CD4-positive, alpha-beta T cell (primary cell): ENCODE data around the gene TUT1. TPM values are rescaled to one million over a fixed set of nuclear protein-coding genes. Genes with fewer than 3 reads are reported as not detected.

Source experiments
- ATAC-seq: fragments of 200-7000 bp; cut with Tn5 transposase; one replicate; pipeline ENCODE4 v1.10.0; 2022; ENCODE audit warnings: mild to moderate bottlenecking; ENCODE audit not compliant: poor library complexity
- CTCF ChIA-PET: fragments of 350-600 bp; sonication (Branson Sonifier 250); formaldehyde crosslinking; loops from one replicate; lab custom pipeline; 2021; ENCODE audit warnings: antibody characterized with exemption, inconsistent platforms; lab: Charles Lee
- POLR2A ChIA-PET: fragments of 350-600 bp; sonication (Branson Sonifier 250); formaldehyde crosslinking; loops from one replicate; lab custom pipeline; 2021; ENCODE audit warnings: antibody characterized with exemption, inconsistent platforms; lab: Charles Lee
- DNase-seq, 14 experiments: peaks; one replicate each; pipeline ENCODE4 v3.0.0-alpha.2; 2013 to 2020; ENCODE audit warnings: mixed read lengths in 2 of 14
- H3K27ac ChIP-seq, 2 donors: one replicate each; pipeline versions ENCODE4 v1.5.1 to v1.7.0; 2013; ENCODE audit warnings: low read length in 2 of 2, low read depth in 1 of 2, mild to moderate bottlenecking in 1 of 2
- H3K27me3 ChIP-seq, 2 experiments: 1 replicate in 1 of 2; 2 replicates in 1 of 2; pipeline versions ENCODE4 v1.6.1 to v1.7.0; 2013; ENCODE audit warnings: low read length in 2 of 2, control low read depth in 1 of 2, mild to moderate bottlenecking in 1 of 2, moderate library complexity in 1 of 2; ENCODE audit not compliant: insufficient read depth in 2 of 2, control insufficient read depth in 1 of 2
- H3K36me3 ChIP-seq: one replicate; pipeline ENCODE4 v1.6.1; 2013; ENCODE audit warnings: low read length, control low read depth; ENCODE audit not compliant: insufficient read depth
- H3K4me1 ChIP-seq: one replicate; pipeline ENCODE4 v1.6.1; 2013; ENCODE audit warnings: low read length, control low read depth; ENCODE audit not compliant: insufficient read depth
- H3K4me3 ChIP-seq: one replicate; pipeline ENCODE4 v1.5.1; 2013; ENCODE audit warnings: mild to moderate bottlenecking, low read length, moderate library complexity
- H3K9me3 ChIP-seq, 2 experiments: 1 replicate in 1 of 2; 2 replicates in 1 of 2; pipeline versions ENCODE4 v1.6.1 to v1.7.0; 2013; ENCODE audit warnings: low read length in 2 of 2, mild to moderate bottlenecking in 2 of 2, control low read depth in 1 of 2, moderate library complexity in 1 of 2; ENCODE audit not compliant: control insufficient read depth in 1 of 2, insufficient read depth in 1 of 2
- H3K27ac Mint-ChIP-seq: one replicate; pipeline ENCODE4 v1.8.0; 2020; ENCODE audit warnings: mixed read lengths
- H3K27me3 Mint-ChIP-seq: one replicate; pipeline ENCODE4 v1.8.0; 2021; ENCODE audit warnings: mixed read lengths
- H3K36me3 Mint-ChIP-seq: one replicate; pipeline ENCODE4 v1.8.0; 2021; ENCODE audit warnings: low read depth, mixed read lengths
- H3K4me1 Mint-ChIP-seq: one replicate; pipeline ENCODE4 v1.8.0; 2021; ENCODE audit warnings: low read depth, mixed read lengths
- H3K4me3 Mint-ChIP-seq: one replicate; pipeline ENCODE4 v1.8.0; 2020; ENCODE audit warnings: mild to moderate bottlenecking, mixed read lengths
- H3K9me3 Mint-ChIP-seq: one replicate; pipeline ENCODE4 v1.8.0; 2020; ENCODE audit warnings: mixed read lengths
- intact Hi-C, 2 experiments: fragments of 100-400 bp; cut with DNase I in 1 of 2; cut with micrococcal nuclease in 1 of 2; formaldehyde crosslinking; loops; one replicate each; pipeline versions ENCODE4 v1.15.1 to v1.9.0; 2023 to 2025; cut with DNase I, micrococcal nuclease
- total RNA-seq, 174 experiments: library from RNA in 2 of 174; stranded (reverse) in 2 of 174; gene quantifications; one replicate each; pipeline ENCODE4 v1.2.3 and lab custom pipeline; 2021 to 2026
- TF ChIP-seq, protein P1 (sequence below): fragments of 200-600 bp; IDR thresholded peaks from one replicate; pipeline ENCODE4 v1.8.0; 2022; ENCODE audit warnings: antibody characterized with exemption, mild to moderate bottlenecking

Gene TUT1
- total RNA-seq, 2 experiments from 2014 or later: 25.5 to 26.2 TPM

DNA sequence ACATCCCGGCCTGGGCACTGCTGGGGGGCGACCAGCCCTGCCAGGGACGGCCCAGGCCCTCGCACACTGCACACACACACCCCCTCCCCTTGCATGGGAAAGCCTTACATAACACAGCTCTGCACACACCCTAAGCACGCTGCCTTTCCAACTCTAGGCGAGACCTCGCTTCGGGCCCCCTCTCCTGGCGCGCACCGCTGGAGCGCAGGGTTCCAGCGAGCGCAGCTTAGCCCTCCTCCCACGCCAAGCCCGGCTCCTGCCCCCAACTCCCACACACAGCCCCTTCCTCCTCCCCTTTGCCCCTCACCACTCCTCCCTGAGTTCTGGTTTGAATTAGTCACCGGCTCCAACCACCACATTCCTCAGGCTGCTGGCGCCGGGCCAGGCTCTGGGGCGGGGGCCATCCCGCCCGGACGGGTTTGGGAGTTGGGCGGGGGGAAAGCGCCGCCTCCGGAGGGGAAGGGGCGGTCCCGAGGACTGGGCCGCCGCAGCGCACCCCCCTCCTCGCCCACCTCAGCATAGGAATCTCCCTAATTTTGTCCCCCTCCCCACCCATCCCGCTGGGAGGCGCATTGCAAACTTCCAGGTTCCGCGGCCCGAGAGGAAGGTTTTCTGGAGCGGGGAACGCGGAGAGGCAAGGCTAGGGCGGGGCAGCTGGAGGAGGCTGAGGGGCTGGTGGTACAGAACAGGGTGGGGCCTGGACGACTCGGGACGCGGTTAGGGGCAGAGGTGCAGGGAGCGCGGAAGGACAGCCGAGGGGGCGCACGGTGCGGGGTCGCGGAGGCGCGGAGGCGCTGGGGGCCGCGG lies 45.7 kb downstream of the TUT1 start:
- ATAC-seq: peak; percentile 32
- TF ChIP-seq, protein P1, sequence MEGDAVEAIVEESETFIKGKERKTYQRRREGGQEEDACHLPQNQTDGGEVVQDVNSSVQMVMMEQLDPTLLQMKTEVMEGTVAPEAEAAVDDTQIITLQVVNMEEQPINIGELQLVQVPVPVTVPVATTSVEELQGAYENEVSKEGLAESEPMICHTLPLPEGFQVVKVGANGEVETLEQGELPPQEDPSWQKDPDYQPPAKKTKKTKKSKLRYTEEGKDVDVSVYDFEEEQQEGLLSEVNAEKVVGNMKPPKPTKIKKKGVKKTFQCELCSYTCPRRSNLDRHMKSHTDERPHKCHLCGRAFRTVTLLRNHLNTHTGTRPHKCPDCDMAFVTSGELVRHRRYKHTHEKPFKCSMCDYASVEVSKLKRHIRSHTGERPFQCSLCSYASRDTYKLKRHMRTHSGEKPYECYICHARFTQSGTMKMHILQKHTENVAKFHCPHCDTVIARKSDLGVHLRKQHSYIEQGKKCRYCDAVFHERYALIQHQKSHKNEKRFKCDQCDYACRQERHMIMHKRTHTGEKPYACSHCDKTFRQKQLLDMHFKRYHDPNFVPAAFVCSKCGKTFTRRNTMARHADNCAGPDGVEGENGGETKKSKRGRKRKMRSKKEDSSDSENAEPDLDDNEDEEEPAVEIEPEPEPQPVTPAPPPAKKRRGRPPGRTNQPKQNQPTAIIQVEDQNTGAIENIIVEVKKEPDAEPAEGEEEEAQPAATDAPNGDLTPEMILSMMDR: no peak
- Mint-ChIP-seq H3K4me3 (peak overlapping the region; percentile 99), H3K27ac (peak overlapping the region; percentile 90), H3K27me3 (no peaks in the 10 kb centered on the region), H3K4me1 (peaks cover 72% of the 10 kb centered on the region), H3K36me3 (peaks cover 28% of the 10 kb centered on the region), H3K9me3 (no peaks in the 10 kb centered on the region)
- POLR2A ChIA-PET: interaction anchor here (0.7 to 6.3 kb wide), 4 partner anchors 10 to 295 kb away, joined by 3 to 122 read pairs (median 14); partner anchors contain the start of genes EEF1G and TUT1
- peak in 12 of 14 experiments; percentile 19 to 77 (median 57) for DNase-seq
- no peaks in the 10 kb centered on the region for H3K27me3 ChIP-seq
- H3K27ac ChIP-seq: peak overlapping the region; percentile 77 to 84
- intact Hi-C loops: loop anchor here (1.0 to 10.0 kb wide), 2 partner anchors 10 to 581 kb away; partner anchors contain the start of gene FTH1 (in 1 of the 2)
- CTCF ChIA-PET: interaction anchor here (0.5 to 10.9 kb wide), 4 partner anchors 10 to 121 kb away, joined by 3 to 251 read pairs (median 5); no protein-coding TSS in a partner anchor
- H3K4me3 ChIP-seq: peak overlapping the region; percentile 97
- H3K9me3 ChIP-seq: no peaks in the 10 kb centered on the region
- H3K4me1 ChIP-seq: peaks cover 80% of the 10 kb centered on the region
- H3K36me3 ChIP-seq: peaks cover 15% of the 10 kb centered on the region

DNA sequence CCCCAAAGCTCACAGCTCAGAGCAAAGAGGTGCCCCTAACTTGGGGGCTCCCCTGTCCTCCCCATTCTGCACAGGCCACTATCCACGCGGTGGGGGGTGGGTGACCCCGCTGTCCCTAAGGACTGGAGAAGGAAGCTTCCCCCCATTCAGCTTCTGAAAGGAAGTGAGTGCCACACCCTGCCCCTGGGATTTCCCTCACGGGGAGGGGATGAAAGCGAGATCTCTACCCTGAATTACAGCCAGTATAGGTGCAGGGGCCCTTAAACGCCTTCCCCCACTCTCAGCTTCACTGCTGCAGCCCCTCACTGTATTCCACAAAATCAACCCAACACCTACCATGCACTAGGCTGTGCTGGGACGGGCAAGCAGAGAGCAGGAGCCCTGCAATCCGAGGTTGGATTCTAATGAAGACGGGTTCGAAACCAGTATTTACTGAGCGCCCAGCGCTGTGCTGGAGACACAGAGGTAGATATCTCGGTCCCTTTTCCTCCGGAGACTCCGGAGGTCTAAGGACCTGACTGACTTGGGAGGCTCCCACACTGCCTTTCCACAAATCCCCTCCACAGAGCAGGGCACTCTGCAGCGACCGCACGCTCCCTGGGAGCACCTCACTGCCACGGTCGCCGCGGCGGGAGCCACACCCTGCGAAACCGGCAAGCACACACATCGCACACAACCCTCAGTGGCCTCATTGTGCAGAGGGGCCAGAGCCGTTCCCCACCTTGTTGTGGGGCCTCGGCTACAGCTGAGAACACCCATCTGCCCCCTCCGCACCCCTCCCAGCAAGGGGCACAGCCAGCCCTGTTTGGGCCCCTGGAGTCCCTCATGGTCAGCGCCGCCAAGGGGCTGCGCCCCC lies 46.5 kb downstream of the TUT1 start:
- intact Hi-C loops: loop anchor here (5.0 to 10.0 kb wide), 3 partner anchors 48 to 580 kb away; partner anchors contain the start of gene FTH1 (in 1 of the 2)

More for the DNA sequence above, 46.5 kb downstream of the TUT1 start:
- Histone ChIP-seq H3K36me3 (peaks cover 15% of the 10 kb centered on the region), H3K9me3 (no peaks in the 10 kb centered on the region), H3K4me1 (peaks cover 80% of the 10 kb centered on the region), H3K4me3 (peak overlapping the region; percentile 97), H3K27me3 (no peaks in the 10 kb centered on the region), H3K27ac (peak overlapping the region; percentile 77 to 84)
- TF ChIP-seq, protein P1: no peak
- no peaks in the 10 kb centered on the region for H3K27me3 Mint-ChIP-seq
- no peak for ATAC-seq
- H3K4me1 Mint-ChIP-seq: peaks cover 69% of the 10 kb centered on the region
- ChIA-PET POLR2A (interaction anchor here (1.1 to 6.3 kb wide), 7 partner anchors 10 to 295 kb away, joined by 3 to 122 read pairs (median 15); partner anchors contain the start of genes EEF1G, TUT1 and WDR74), CTCF (interaction anchor here (0.5 to 10.9 kb wide), 3 partner anchors 11 to 120 kb away, joined by 3 to 251 read pairs (median 7); no protein-coding TSS in a partner anchor)
- H3K36me3 Mint-ChIP-seq: peaks cover 28% of the 10 kb centered on the region
- H3K9me3 Mint-ChIP-seq: no peaks in the 10 kb centered on the region
- peak overlapping the region; percentile 99 for H3K4me3 Mint-ChIP-seq
- DNase-seq: peak in 4 of 14 experiments; percentile 44 to 69 (median 61)
- H3K27ac Mint-ChIP-seq: peak overlapping the region; percentile 90
